ENCODE results near the gene WDR59. TPM values are rescaled to one million over a fixed set of nuclear protein-coding genes. Genes with fewer than 3 reads are reported as not detected.
"Not testable (repeated sequence)": the region's sequence is repeated elsewhere in the genome, so short reads cannot be mapped to it uniquely, and the experiment has no call there.

WDR59 gene
- total and polyA plus RNA-seq, 9 of the 15 experiments (the other 6 are each of a cell fraction or from before 2014, with no cell fraction given), result 12.7 to 126 (median 34.7) TPM

DNA sequence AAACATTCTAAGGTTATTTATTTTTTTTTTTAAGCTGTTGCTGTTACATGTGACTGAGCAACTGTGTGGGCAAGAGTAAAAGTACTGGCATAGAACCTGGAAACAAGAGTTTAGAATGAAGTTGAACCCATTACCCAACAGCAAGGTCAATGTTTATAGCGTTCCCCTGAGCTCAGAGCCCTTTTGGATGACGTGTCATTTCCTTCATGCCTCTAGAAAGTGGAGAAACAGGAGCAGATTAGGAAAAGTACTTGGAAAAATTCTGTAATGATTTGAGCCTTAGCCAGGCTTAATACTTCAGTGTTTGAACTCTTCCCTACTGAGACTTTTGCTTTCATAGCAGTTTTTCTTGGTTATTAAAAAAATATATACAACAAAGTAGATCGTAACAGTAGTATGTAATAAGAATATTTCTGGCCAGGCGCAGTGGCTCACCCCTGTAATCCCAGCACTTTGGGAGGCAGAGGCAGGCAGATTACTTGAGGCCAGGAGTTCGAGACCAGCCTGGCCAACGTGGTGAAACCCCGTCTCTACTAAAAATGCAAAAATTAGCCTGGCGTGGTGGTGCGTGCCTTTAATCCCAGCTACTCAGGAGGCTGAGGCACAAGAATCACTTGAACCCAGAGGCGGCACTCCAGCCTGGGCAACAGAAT, 41.4 kb upstream of the WDR59 start:
- ATAC-seq (peak; percentile 56), FAIRE-seq (peak; percentile 86), DNase-seq (ENCODE audit: extremely low read depth in 1 of 4, low spot score in 3 of 4) (peak in 1 of 4 experiments; percentile 45)
- Histone ChIP-seq H2AFZ (ENCODE audit: low read depth, low read length) (0 out of 2 replicates have a peak overlapping the region, but pooled peaks have one; percentile 48), H3K4me1 (replicated peaks in 1 of 2; ENCODE audit: control insufficient read depth in 2 of 2, insufficient read depth in 2 of 2, low read length in 2 of 2) (peaks cover 9 to 45% of the 10 kb centered on the region in 2 experiments; a peak in 4 of 5 replicates), H3K4me2 (ENCODE audit: insufficient read depth, low read length) (peak overlapping the region; percentile 50), H3K27ac (ENCODE audit: extremely low read depth, low read depth, low read length) (peak overlapping the region; percentile 70), H3K79me2 (ENCODE audit: control insufficient read depth, insufficient read depth, low read length) (peaks cover 81% of the 10 kb centered on the region), H3K9ac (ENCODE audit: insufficient read depth in 1 of 2, low read depth in 2 of 2, low read length in 2 of 2) (peak overlapping the region in 1 of 2 experiments; percentile 36; a peak in 2 of 4 replicates)
- H3K4me3 ChIP-seq; H3K27me3 ChIP-seq (ENCODE audit: control insufficient read depth in 2 of 2, insufficient read depth in 2 of 2, low read length in 2 of 2); BruUV-seq (replicated peaks); CTCF ChIA-PET (ENCODE audit: low intra/inter-chr PET ratio); in situ Hi-C loops (cut with MboI); H3K9me1 ChIP-seq (ENCODE audit: control insufficient read depth, insufficient read depth, low read length); intact Hi-C loops (cut with micrococcal nuclease); H3K9me3 ChIP-seq (replicated peaks; ENCODE audit: control insufficient read depth, insufficient read depth, low read depth, low read length); H3K36me3 ChIP-seq (ENCODE audit: control insufficient read depth, insufficient read depth, low read length); H4K20me1 ChIP-seq (replicated peaks; ENCODE audit: control insufficient read depth, insufficient read depth, low read length); TF ChIP-seq CREB1, ATF1 (CRISPR knock-in tag; IDR thresholded peaks at IDR 0.05): not testable (repeated sequence)
- 65% methylated on average over 10 of the region's 10 CpGs for WGBS (ENCODE audit: insufficient coverage, low coverage, missing lambda C conversion rate)
- TF ChIP-seq CREB1 (IDR thresholded peaks at IDR 0.05) (peak; percentile 23; the same call in 1 of the 2 replicates), CREM (IDR thresholded peaks at IDR 0.05; ENCODE audit: low read depth) (peak; percentile 59; the same call in 1 of the 2 replicates), JUND (IDR thresholded peaks at IDR 0.05; ENCODE audit: borderline replicate concordance, low read depth, low read length) (peak; percentile 41; the same call in 1 of the 2 replicates), JUND (tag; IDR thresholded peaks at IDR 0.05; ENCODE audit: borderline replicate concordance, low read depth, low read length) (peak; percentile 56; the same call in 1 of the 3 replicates), NFE2 (IDR thresholded peaks at IDR 0.05; ENCODE audit: low read depth) (0 out of 2 replicates have a peak, but pooled peaks have one; percentile 1), C11orf30 (IDR thresholded peaks at IDR 0.05; ENCODE audit: low read depth) (peak; percentile 45; the same call in 1 of the 2 replicates), FOXK2 (conservative IDR thresholded peaks at IDR 0.05 in 1 of 2, IDR thresholded peaks at IDR 0.05 in 1 of 2; ENCODE audit: low read depth in 2 of 2) (peak; percentile 39 to 43; a peak in 1 of 4 replicates), ATF1 (tag; IDR thresholded peaks at IDR 0.05) (peak; percentile 45), EP400 (IDR thresholded peaks at IDR 0.05) (peak; percentile 30; the same call in 1 of the 2 replicates), KDM4B (IDR thresholded peaks at IDR 0.05; ENCODE audit: borderline replicate concordance in 2 of 2, low read depth in 1 of 2) (peak in 1 of 2 experiments; percentile 47; a peak in 1 of 4 replicates), MAFG (tag; conservative IDR thresholded peaks at IDR 0.05) (peak; percentile 27; the same call in 1 of the 2 replicates)
- TF ChIP-seq, protein P1, sequence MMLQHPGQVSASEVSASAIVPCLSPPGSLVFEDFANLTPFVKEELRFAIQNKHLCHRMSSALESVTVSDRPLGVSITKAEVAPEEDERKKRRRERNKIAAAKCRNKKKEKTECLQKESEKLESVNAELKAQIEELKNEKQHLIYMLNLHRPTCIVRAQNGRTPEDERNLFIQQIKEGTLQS (IDR thresholded peaks at IDR 0.05), result 0 out of 2 replicates have a peak, but pooled peaks have one; percentile 35
- TF ChIP-seq, protein P1 (CRISPR knock-in tag; conservative IDR thresholded peaks at IDR 0.05), result not testable (repeated sequence)
- TF ChIP-seq, protein P2, sequence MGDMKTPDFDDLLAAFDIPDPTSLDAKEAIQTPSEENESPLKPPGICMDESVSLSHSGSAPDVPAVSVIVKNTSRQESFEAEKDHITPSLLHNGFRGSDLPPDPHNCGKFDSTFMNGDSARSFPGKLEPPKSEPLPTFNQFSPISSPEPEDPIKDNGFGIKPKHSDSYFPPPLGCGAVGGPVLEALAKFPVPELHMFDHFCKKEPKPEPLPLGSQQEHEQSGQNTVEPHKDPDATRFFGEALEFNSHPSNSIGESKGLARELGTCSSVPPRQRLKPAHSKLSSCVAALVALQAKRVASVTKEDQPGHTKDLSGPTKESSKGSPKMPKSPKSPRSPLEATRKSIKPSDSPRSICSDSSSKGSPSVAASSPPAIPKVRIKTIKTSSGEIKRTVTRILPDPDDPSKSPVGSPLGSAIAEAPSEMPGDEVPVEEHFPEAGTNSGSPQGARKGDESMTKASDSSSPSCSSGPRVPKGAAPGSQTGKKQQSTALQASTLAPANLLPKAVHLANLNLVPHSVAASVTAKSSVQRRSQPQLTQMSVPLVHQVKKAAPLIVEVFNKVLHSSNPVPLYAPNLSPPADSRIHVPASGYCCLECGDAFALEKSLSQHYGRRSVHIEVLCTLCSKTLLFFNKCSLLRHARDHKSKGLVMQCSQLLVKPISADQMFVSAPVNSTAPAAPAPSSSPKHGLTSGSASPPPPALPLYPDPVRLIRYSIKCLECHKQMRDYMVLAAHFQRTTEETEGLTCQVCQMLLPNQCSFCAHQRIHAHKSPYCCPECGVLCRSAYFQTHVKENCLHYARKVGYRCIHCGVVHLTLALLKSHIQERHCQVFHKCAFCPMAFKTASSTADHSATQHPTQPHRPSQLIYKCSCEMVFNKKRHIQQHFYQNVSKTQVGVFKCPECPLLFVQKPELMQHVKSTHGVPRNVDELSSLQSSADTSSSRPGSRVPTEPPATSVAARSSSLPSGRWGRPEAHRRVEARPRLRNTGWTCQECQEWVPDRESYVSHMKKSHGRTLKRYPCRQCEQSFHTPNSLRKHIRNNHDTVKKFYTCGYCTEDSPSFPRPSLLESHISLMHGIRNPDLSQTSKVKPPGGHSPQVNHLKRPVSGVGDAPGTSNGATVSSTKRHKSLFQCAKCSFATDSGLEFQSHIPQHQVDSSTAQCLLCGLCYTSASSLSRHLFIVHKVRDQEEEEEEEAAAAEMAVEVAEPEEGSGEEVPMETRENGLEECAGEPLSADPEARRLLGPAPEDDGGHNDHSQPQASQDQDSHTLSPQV (IDR thresholded peaks at IDR 0.05), result 0 out of 2 replicates have a peak, but pooled peaks have one; percentile 15
- POLR2A ChIA-PET, result interaction anchor here (0.6 to 2.1 kb wide), 6 partner anchors 12 to 137 kb away, joined by 3 to 6 read pairs (median 4); no protein-coding TSS in a partner anchor
